OCI-LY7 (cell line): ENCODE measurements around the gene TM4SF4. TPM values are rescaled to one million over a fixed set of nuclear protein-coding genes. Genes with fewer than 3 reads are reported as not detected.

Experiments used
- BruUV-seq: library from RNA; stranded (reverse); fragments of 400-500 nt; replicated peaks from 2 replicates; lab custom pipeline; 2021; lab: Mats Ljungman, UMichigan
- CTCF ChIA-PET: fragments of 300-600 bp; sonication (Branson Sonifier 250); formaldehyde crosslinking; loops from one replicate; lab custom pipeline; 2022; ENCODE audit warnings: antibody characterized with exemption; ENCODE audit not compliant: unreplicated experiment; lab: Charles Lee
- POLR2A ChIA-PET: fragments of 300-600 bp; sonication (Branson Sonifier 250); formaldehyde crosslinking; loops from one replicate; lab custom pipeline; 2022; ENCODE audit warnings: antibody characterized with exemption; lab: Charles Lee
- DNase-seq: peaks from one replicate; pipeline ENCODE4 v3.0.0-alpha.2; 2015; ENCODE audit warnings: low spot score
- H2AFZ ChIP-seq: fragments of 200-600 bp; sonication (generic), shearing (Covaris generic); 2 replicates; pipeline ENCODE4 v1.6.1; 2014; ENCODE audit warnings: mild to moderate bottlenecking, antibody characterized with exemption, low read length, moderate library complexity
- H3K27ac ChIP-seq: fragments of 200-600 bp; sonication (generic); 2 replicates; pipeline ENCODE4 v1.5.1; 2014; ENCODE audit warnings: mixed run types, low read depth, mild to moderate bottlenecking, moderate library complexity, low read length, inconsistent platforms; ENCODE audit not compliant: poor library complexity, severe bottlenecking
- H3K36me3 ChIP-seq: fragments of 200-600 bp; sonication (generic); 2 replicates; pipeline ENCODE4 v1.6.1; 2014; ENCODE audit warnings: mild to moderate bottlenecking, antibody characterized with exemption, low read length, moderate library complexity, mixed read lengths; ENCODE audit not compliant: insufficient read depth
- H3K4me1 ChIP-seq: fragments of 200-600 bp; sonication (generic); 2 replicates; pipeline ENCODE4 v1.5.1; 2014; ENCODE audit warnings: mild to moderate bottlenecking, low read length; ENCODE audit not compliant: insufficient read depth, poor library complexity, severe bottlenecking
- H3K4me2 ChIP-seq: fragments of 200-600 bp; sonication (generic); 2 replicates; pipeline ENCODE4 v1.6.1; 2014; ENCODE audit warnings: mild to moderate bottlenecking, low read length
- H3K4me3 ChIP-seq: fragments of 200-600 bp; sonication (generic); 2 replicates; pipeline ENCODE4 v1.5.1; 2014; ENCODE audit warnings: mild to moderate bottlenecking, low read depth, low read length; ENCODE audit not compliant: poor library complexity, severe bottlenecking
- H3K79me2 ChIP-seq: fragments of 200-600 bp; sonication (generic); 2 replicates; pipeline ENCODE4 v1.6.1; 2016; ENCODE audit warnings: low read depth, mild to moderate bottlenecking, low read length, moderate library complexity, mixed read lengths; ENCODE audit not compliant: insufficient read depth
- H3K9me2 ChIP-seq: fragments of 200-600 bp; sonication (generic); 2 replicates; pipeline ENCODE4 v1.6.1; 2016; ENCODE audit warnings: mild to moderate bottlenecking, low read length, mixed read lengths; ENCODE audit not compliant: insufficient read depth
- H3K9me3 ChIP-seq: fragments of 200-600 bp; sonication (generic); 2 replicates; pipeline ENCODE4 v1.6.1; 2014; ENCODE audit warnings: mild to moderate bottlenecking, mixed run types, low read length, mixed read lengths
- H4K20me1 ChIP-seq: fragments of 200-600 bp; sonication (generic); 2 replicates; pipeline ENCODE4 v1.6.1; 2014; ENCODE audit warnings: mild to moderate bottlenecking, antibody characterized with exemption, low read length, moderate library complexity, mixed read lengths; ENCODE audit not compliant: insufficient read depth
- CTCF ChIP-seq: fragments of 200-600 bp; sonication (generic); conservative IDR thresholded peaks from 2 replicates; pipeline ENCODE4 v1.5.1; 2014; ENCODE audit warnings: mild to moderate bottlenecking, antibody characterized with exemption, low read length, moderate library complexity, mixed read lengths
- EZH2phosphoT487 ChIP-seq: fragments of 200-600 bp; sonication (generic); IDR thresholded peaks from 2 replicates; pipeline ENCODE4 v1.6.1; 2018; ENCODE audit warnings: low read depth, borderline replicate concordance, mild to moderate bottlenecking, mixed run types, antibody characterized with exemption, low read length, moderate library complexity, mixed read lengths
- intact Hi-C: fragments of 100-400 bp; cut with micrococcal nuclease; formaldehyde crosslinking; loops from one replicate; pipeline ENCODE4 v1.10.0; 2022; ENCODE audit not compliant: unreplicated experiment
- total RNA-seq, 2 experiments: library from RNA; depleted of rRNA in 1 of 2; stranded (reverse); fragments of >200 nt in 1 of 2; shearing (Covaris generic) in 1 of 2; gene quantifications; 2 replicates each; pipeline ENCODE4 v1.2.3, GENCODE V29; 2014 to 2022

Gene TM4SF4
- total RNA-seq, 2 experiments from 2014 or later: not detected

- H2AFZ ChIP-seq: no peak overlapping the region
- H3K36me3 ChIP-seq: no peaks in the 10 kb centered on the region
- H3K79me2 ChIP-seq: no peaks in the 10 kb centered on the region
- TF ChIP-seq CTCF (no peak), EZH2phosphoT487 (no peak)
- H3K9me2 ChIP-seq: no peaks in the 10 kb centered on the region
- intact Hi-C loops: loop anchor here (10.0 kb wide), 1 partner anchor 182 kb away; no protein-coding TSS in a partner anchor
- ChIA-PET POLR2A (no interaction called here), CTCF (no interaction called here)
- no peaks in the 10 kb centered on the region for H3K9me3 ChIP-seq
- H4K20me1 ChIP-seq: no peaks in the 10 kb centered on the region
- no peak for DNase-seq
- no peak overlapping the region for H3K4me2 ChIP-seq
- BruUV-seq: no TSS peak
- H3K4me3 ChIP-seq: no peak overlapping the region
- no peak overlapping the region for H3K27ac ChIP-seq
- no peaks in the 10 kb centered on the region for H3K4me1 ChIP-seq
These were observed 58.1 kb downstream of the TM4SF4 start for GRCh38 chr3:149532489-149533180.

- no peaks in the 10 kb centered on the region for H3K79me2 ChIP-seq
- H2AFZ ChIP-seq: no peak overlapping the region
- no peak overlapping the region for H3K4me3 ChIP-seq
- H3K27ac ChIP-seq: no peak overlapping the region
- BruUV-seq: no TSS peak
- H3K9me2 ChIP-seq: no peaks in the 10 kb centered on the region
- ChIA-PET POLR2A (interaction anchor here (1.2 kb wide), 1 partner anchor 23 kb away, joined by 3 read pairs; no protein-coding TSS in a partner anchor), CTCF (interaction anchor here (1.1 kb wide), 1 partner anchor 15 kb away, joined by 3 read pairs; no protein-coding TSS in a partner anchor)
- no peaks in the 10 kb centered on the region for H3K9me3 ChIP-seq
- DNase-seq: no peak
- no peaks in the 10 kb centered on the region for H3K4me1 ChIP-seq
- H3K36me3 ChIP-seq: no peaks in the 10 kb centered on the region
- no peaks in the 10 kb centered on the region for H4K20me1 ChIP-seq
- no peak overlapping the region for H3K4me2 ChIP-seq
- intact Hi-C loops: loop anchor here (10.0 kb wide), 1 partner anchor 181 kb away; no protein-coding TSS in a partner anchor
- TF ChIP-seq EZH2phosphoT487 (no peak), CTCF (no peak)
These were observed 59.6 kb downstream of the TM4SF4 start for GRCh38 chr3:149534082-149534481.
